IMR-90 (cell line): ENCODE measurements around the gene MFAP2. TPM values are rescaled to one million over a fixed set of nuclear protein-coding genes. Genes with fewer than 3 reads are reported as not detected.

Experiments
- CEBPB ChIP-seq: IDR thresholded peaks from 2 replicates; pipeline ENCODE4 v1.6.1; 2012; ENCODE audit warnings: low read depth, low read length, improper control_type of control experiment
- CHD1 ChIP-seq: IDR thresholded peaks from 2 replicates; pipeline ENCODE4 v1.6.1; 2012; ENCODE audit warnings: low read depth, low read length, improper control_type of control experiment
- MAFK ChIP-seq: IDR thresholded peaks from 2 replicates; pipeline ENCODE4 v1.6.1; 2012; ENCODE audit warnings: low read depth, low read length, improper control_type of control experiment
- RAD21 ChIP-seq: IDR thresholded peaks from 2 replicates; pipeline ENCODE4 v1.6.1; 2012; ENCODE audit warnings: low read length, improper control_type of control experiment
- SMC3 ChIP-seq: fragments of 150-350 bp; IDR thresholded peaks from 2 replicates; pipeline ENCODE4 v1.6.1; 2016; ENCODE audit warnings: low read depth, mild to moderate bottlenecking, antibody characterized with exemption, low read length, moderate library complexity
- polyA plus RNA-seq, 3 experiments: library from polyadenylated mRNA; depleted of rRNA; stranded (reverse); fragments of >200 nt; gene quantifications; 2 replicates each; pipeline ENCODE4 v1.2.3, GENCODE V29; 2012; ENCODE audit warnings: low replicate concordance in 1 of 3
- total RNA-seq: library from RNA; depleted of rRNA; stranded (reverse); fragments of >200 nt; gene quantifications from 2 replicates; pipeline ENCODE4 v1.2.3, GENCODE V29; 2012
- TF ChIP-seq, protein P1 (sequence below): fragments of 150-350 bp; IDR thresholded peaks from 2 replicates; pipeline ENCODE4 v1.6.1; 2016; ENCODE audit warnings: low read depth, mild to moderate bottlenecking, low read length, moderate library complexity, borderline replicate concordance

Gene MFAP2
- total and polyA plus RNA-seq, 2 of the 4 experiments (the other 2 are of a cell fraction), result 3.9 to 13.9 TPM

DNA sequence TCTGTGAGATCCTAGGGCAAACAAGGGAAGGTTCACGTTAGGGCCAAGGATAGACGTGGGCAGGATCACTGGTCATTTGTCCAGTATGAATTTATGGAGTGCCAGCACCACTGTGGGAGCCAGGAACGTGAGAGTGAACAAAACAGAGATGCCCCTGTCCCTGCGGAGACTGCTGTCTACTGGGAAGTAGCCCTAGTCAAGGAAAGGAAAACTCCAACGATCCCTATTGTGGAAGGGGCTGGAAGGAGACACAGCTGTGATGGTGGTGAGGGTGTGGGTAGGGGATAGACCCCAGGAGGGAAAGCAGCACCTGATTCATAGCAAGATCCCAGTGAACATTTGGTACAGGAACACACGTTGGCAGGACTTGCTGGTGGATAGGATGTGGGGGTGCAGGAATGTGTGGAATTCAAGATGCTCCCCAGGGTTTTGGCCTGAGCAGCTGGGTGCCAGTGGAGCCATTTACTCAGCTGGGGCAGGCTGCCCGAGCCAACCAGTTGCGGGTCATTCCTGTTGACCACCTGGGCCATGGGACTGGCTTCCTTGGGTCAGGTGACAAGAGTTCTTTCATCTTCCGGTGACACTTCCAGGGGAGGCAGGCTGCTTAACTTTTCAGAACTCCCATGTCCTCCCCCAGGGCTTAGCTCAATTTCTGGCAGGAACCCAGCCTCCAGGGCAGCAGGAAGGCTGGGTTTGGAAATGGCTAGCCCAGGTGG lies 32.5 kb upstream of the MFAP2 start (continued):
- TF ChIP-seq, protein P1, sequence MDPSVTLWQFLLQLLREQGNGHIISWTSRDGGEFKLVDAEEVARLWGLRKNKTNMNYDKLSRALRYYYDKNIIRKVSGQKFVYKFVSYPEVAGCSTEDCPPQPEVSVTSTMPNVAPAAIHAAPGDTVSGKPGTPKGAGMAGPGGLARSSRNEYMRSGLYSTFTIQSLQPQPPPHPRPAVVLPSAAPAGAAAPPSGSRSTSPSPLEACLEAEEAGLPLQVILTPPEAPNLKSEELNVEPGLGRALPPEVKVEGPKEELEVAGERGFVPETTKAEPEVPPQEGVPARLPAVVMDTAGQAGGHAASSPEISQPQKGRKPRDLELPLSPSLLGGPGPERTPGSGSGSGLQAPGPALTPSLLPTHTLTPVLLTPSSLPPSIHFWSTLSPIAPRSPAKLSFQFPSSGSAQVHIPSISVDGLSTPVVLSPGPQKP, result no peak
- no peak for TF ChIP-seq SMC3
- TF ChIP-seq RAD21, result no peak
- no peak for TF ChIP-seq CEBPB
- TF ChIP-seq MAFK, result no peak
- TF ChIP-seq CHD1, result no peak
